PC-3 (cell line): ENCODE results near the gene ULK4.

Experiments used
- CTCF ChIP-seq: fragments of 300-600 bp; sonication (generic); conservative IDR thresholded peaks from 2 replicates; pipeline ENCODE4 v1.5.1; 2017; ENCODE audit warnings: antibody characterized with exemption, low read depth, mild to moderate bottlenecking, low read length
- EZH2 ChIP-seq: fragments of 300-600 bp; sonication (generic); IDR thresholded peaks from one replicate; pipeline ENCODE4 v1.6.1; 2017; ENCODE audit warnings: antibody characterized with exemption, mild to moderate bottlenecking, low read length; ENCODE audit not compliant: unreplicated experiment

- TF ChIP-seq CTCF: no peak
- no peak for TF ChIP-seq EZH2
Observed at GRCh38 chr3:41302295-41302694, 659.6 kb downstream of the ULK4 start.
